ENCODE results near the gene TTL. TPM values are rescaled to one million over a fixed set of nuclear protein-coding genes. Genes with fewer than 3 reads are reported as not detected.

Gene TTL
- total RNA-seq, 1 donor from 2014 or later = 42.9 TPM

DNA sequence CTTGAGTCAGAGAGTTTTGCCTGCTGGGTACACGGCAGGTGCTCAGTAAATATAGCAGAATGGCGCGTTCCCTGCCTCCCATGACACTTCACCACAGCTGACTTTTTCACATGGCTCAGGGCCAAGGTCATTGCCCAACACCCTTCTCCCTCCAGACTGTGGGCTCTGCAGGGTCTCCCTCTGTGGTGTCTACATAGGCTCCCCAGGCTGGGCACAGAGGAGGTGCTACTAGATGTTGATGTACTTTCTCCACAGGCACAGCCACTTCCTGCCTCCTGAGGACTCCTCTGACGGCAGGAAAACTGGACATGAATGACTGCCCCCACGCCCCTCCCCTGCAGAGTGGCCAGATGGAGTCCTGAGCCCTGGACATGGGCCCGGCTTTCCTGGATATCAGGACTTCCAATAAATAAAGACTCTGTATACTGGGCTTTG is 106.7 kb downstream of the TTL start:
- DNase-seq (ENCODE audit: low spot score in 2 of 2, unreplicated experiment in 2 of 2) = no peak
- H3K36me3 Mint-ChIP-seq = peaks cover 32% of the 10 kb centered on the region
- H3K27me3 Mint-ChIP-seq (ENCODE audit: low read depth) = no peaks in the 10 kb centered on the region
- H3K4me1 Mint-ChIP-seq = peaks cover 19% of the 10 kb centered on the region
- no peaks in the 10 kb centered on the region for H3K9me3 Mint-ChIP-seq
- TF ChIP-seq, protein P1, sequence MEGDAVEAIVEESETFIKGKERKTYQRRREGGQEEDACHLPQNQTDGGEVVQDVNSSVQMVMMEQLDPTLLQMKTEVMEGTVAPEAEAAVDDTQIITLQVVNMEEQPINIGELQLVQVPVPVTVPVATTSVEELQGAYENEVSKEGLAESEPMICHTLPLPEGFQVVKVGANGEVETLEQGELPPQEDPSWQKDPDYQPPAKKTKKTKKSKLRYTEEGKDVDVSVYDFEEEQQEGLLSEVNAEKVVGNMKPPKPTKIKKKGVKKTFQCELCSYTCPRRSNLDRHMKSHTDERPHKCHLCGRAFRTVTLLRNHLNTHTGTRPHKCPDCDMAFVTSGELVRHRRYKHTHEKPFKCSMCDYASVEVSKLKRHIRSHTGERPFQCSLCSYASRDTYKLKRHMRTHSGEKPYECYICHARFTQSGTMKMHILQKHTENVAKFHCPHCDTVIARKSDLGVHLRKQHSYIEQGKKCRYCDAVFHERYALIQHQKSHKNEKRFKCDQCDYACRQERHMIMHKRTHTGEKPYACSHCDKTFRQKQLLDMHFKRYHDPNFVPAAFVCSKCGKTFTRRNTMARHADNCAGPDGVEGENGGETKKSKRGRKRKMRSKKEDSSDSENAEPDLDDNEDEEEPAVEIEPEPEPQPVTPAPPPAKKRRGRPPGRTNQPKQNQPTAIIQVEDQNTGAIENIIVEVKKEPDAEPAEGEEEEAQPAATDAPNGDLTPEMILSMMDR (IDR thresholded peaks at IDR 0.05; ENCODE audit: unreplicated experiment) = no peak
- H3K27ac Mint-ChIP-seq = no peak overlapping the region
- no peak overlapping the region for H3K4me3 Mint-ChIP-seq

Other genes starting within 250 kb of the TTL start
- gene ZC3H8, start 227.1 kb upstream of the TTL start, total RNA-seq = 18.7 to 20.7 TPM (median 20.2 TPM) in 3 replicates
- 12.1 to 16.2 TPM (median 15.8 TPM) in 3 replicates for gene ZC3H6, start 206.6 kb upstream of the TTL start, total RNA-seq
- gene RGPD8, start 48.5 kb upstream of the TTL start, total RNA-seq = 12.8 to 14.6 TPM (median 13.7 TPM) in 3 replicates
- gene POLR1B, start 60.3 kb downstream of the TTL start, total RNA-seq = 28.0 to 36.5 TPM (median 28.3 TPM) in 3 replicates
- gene CHCHD5, start 102.5 kb downstream of the TTL start, total RNA-seq = 32.3 to 33.2 TPM (median 32.4 TPM) in 3 replicates
- 41.6 to 46.9 TPM (median 46.3 TPM) in 3 replicates for gene SLC20A1, start 163.8 kb downstream of the TTL start, total RNA-seq
- not detected in 3 replicates for gene NT5DC4, start 238.9 kb downstream of the TTL start, total RNA-seq

Measured in mesothelial cell of epicardium (in vitro differentiated cells).